ENCODE measurements around the gene ATP6V1F.

- TF ChIP-seq CTCF (IDR thresholded peaks at IDR 0.05) = no peak
- TF ChIP-seq EP300 (IDR thresholded peaks at IDR 0.05) = no peak
- no peak for TF ChIP-seq POLR2A (IDR thresholded peaks at IDR 0.05)
Measured at GRCh38 chr7:128880791-128881457, 18.3 kb downstream of the ATP6V1F start.

Data from stomach (tissue), 4 donors.